GM19193 (cell line): ENCODE results near the gene ARHGAP8.

Source experiments
- POLR2A ChIP-seq: IDR thresholded peaks from 4 replicates; pipeline ENCODE4 v1.6.1; 2011; ENCODE audit not compliant: insufficient read depth, insufficient read length; ENCODE audit errors: extremely low read depth

ARHGAP8 gene

GRCh38 chr22:44752285-44753188, at the start of gene ARHGAP8:
Gene ARHGAP8, plus strand, starts transcription at chr22:44752575. Its CDS starts 33,953 bp downstream, at chr22:44786528.
- TF ChIP-seq POLR2A, result no peak

DNA sequence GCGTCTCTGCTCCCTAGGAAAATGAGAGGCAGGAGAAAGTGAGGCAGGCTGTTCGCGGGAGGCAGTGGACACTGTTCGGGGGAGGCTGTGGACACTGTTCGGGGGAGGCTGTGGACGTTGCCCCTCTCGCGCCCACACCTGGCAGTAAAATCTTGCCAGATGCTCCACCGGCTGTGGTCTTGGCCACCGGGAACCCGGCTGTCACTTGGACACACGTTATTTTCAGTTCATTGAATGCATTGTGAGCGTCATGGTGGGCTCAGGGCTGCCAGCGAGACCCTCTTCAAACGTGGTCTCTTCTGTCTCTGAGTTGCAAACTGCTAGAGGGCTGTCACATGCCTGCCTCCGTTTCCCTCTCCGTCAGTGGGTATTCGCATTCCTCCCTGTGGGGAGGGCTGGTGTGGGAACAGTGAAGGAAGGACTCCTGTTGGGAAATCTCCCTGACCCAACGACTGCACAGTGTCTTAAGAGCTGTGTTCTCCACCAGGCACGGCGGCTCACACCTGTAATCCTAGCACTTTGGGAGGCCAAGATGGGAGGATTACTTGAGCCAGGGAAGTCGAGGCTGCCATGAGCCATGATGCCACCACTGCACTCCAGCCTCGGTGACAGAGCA, 49.0 kb upstream of the ARHGAP8 start:
- TF ChIP-seq POLR2A, result no peak

- TF ChIP-seq POLR2A, result no peak
Measured at GRCh38 chr22:44704159-44705021, 48.0 kb upstream of the ARHGAP8 start.

DNA sequence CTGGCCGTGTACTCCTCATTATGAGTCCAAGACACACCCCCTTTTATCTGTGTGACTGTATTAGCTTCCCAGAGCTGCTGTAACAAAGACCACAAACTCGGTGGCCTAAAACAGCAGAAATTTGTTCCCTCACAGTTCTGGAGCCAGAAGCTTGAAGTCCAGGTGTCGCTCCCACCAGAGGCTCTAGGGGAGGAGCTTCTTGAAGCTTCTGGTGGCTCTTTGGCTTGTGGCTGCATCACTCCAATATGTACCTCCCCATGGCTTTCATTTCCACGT, 47.4 kb upstream of the ARHGAP8 start:
- TF ChIP-seq POLR2A, result no peak

GRCh38 chr22:44706488-44706887, 45.9 kb upstream of the ARHGAP8 start:
- TF ChIP-seq POLR2A, result no peak

GRCh38 chr22:44707178-44707577, 45.2 kb upstream of the ARHGAP8 start:
- TF ChIP-seq POLR2A, result no peak

GRCh38 chr22:44707752-44708151, 44.6 kb upstream of the ARHGAP8 start:
- no peak for TF ChIP-seq POLR2A

- TF ChIP-seq POLR2A, result no peak
Measured at GRCh38 chr22:44709881-44710392, 42.4 kb upstream of the ARHGAP8 start.

DNA sequence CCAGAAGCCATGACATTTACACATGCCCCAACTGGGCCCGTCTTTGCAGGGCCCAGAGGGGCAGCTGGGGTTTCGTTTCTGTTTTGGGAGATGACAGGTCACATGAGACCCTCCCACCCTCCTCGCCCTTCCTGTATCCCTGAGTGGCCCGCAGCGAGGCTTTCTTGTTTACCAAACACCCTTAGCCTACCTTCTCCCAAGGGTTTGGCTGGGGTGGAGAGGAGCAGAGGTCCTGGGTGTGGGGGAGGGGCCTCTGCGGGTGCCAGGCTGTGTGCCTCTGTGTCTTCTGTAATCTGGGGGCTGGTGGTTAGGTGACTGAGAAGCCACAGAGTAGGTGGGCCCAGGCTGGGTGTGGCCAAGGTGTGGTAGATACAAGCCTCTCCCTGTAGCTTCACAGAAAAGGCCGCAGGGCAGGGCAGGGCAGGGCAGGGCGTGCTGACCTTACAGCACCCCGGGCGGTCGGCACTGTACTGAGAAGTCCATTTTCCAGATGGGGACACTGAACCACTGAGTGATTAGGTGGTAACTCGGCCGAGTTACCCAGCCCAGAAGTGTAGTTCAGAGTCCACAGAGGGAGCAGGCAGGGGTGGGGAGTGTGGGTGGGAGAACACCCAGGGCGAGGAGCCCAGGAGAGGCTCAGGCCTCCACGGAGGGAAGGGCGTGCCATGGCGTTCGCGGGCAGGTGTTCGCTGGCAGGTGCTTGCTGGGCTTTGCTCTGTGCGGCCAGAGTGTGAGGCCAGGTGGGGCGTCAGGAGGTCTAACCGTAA, 41.7 kb upstream of the ARHGAP8 start:
- TF ChIP-seq POLR2A, result no peak

DNA sequence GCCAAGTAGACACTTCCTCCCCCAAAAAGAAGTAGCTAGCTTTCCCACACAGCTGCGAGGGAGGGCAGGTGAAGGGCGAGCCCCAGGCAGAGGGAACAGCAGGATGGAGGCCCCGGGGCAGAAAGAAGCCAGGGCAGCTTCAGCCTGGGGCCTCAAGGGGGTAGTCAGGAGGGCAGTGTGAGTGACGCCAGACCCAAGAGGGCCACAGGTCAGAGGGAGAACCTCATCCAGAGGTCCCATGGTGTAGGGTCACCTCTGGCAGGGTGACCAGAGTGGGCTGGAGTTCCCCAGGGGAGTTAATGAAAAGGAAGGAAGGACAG, 41.2 kb upstream of the ARHGAP8 start:
- TF ChIP-seq POLR2A, result no peak

- TF ChIP-seq POLR2A, result no peak
Measured at GRCh38 chr22:44711690-44712555, 40.5 kb upstream of the ARHGAP8 start.

- no peak for TF ChIP-seq POLR2A
Measured at GRCh38 chr22:44712962-44713361, 39.4 kb upstream of the ARHGAP8 start.

- no peak for TF ChIP-seq POLR2A
Measured at GRCh38 chr22:44714703-44715350, 37.5 kb upstream of the ARHGAP8 start.
